Amniotic epithelial cell (primary cell): Measurements from ENCODE around the gene HGD.
A peak's percentile ranks its signal among the peaks of the same experiment; 100 is the strongest.

Experiments
- DNase-seq: peaks from one replicate; pipeline ENCODE4 v3.0.0-alpha.2; 2010; ENCODE audit warnings: low read depth

Gene HGD, protein sequence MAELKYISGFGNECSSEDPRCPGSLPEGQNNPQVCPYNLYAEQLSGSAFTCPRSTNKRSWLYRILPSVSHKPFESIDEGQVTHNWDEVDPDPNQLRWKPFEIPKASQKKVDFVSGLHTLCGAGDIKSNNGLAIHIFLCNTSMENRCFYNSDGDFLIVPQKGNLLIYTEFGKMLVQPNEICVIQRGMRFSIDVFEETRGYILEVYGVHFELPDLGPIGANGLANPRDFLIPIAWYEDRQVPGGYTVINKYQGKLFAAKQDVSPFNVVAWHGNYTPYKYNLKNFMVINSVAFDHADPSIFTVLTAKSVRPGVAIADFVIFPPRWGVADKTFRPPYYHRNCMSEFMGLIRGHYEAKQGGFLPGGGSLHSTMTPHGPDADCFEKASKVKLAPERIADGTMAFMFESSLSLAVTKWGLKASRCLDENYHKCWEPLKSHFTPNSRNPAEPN

DNA sequence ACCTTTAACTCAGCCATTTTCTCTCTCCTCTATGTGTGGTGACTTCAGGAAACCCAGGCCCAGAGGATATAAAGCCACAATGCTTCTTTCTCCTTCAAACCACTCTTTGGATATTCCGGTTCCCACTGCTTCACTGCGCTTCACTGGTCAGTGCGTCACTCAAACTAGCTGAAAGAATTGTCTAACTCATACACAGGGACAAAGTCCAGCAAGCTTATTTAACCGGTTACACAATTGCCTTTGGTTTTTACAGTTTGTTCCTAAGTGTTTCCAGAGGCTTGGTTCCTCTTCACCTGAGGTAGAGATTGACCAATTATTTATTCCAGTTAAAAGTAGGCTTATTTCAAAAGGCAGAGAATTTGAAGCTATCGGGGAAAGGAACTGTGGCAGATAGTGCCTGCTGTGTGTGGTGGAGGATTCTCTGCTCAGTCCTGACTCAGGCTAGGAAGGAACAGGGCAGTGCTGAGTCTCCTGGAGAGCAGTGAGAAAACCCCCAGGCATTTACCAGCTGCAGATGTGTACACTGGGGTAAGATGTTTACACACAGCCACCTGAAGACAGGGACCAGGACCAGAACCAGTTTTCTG is at the start of gene HGD:
TSS of gene HGD (minus strand) at position 145 of the 587 bp plus-strand sequence. CDS start at position 17, 128 bp downstream.
- DNase-seq, result no peak

DNA sequence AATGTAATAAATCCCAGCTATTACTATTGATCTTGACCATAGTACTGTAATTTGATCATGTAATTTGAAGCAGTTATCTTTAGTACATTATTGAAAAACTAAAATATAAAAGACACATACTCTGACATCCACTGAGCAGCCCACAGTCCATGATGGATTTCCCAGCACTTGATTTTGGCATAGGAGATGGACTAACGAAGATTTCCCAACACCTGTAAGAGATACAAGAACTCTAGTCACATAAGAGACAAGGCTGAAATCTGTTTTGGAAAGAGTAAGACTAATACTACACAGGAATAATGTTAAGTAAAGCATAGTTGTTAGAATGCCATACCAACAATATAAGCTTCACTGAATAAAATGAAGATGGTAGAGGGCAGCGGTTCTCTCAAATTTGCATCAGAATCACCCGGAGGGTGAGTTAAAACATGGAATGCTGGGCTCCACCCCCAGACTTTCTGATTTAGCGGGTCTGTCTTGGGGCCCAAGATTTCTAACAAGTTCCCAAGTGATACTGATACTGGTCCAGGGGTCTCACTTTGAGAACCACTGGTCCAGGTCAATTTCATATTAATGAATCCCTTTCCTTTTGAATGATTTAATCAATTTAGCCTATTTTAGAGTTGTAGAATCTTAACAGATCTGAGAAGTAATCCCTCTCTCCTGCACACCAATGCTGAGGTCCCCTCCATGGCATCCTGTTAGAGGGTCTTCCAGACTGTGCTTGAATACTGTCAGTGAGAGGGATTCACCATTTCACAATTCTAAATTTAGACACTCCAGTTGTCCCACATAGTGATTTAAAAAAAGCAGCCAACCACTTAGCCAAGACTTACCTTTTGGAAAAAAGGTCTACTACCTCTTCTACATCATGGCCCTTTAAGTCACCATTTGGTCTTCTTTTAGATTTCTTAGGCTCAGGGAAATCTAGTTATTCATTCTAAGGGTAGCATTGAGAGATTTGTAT is 48.8 kb upstream of the HGD start:
- DNase-seq, result no peak

DNA sequence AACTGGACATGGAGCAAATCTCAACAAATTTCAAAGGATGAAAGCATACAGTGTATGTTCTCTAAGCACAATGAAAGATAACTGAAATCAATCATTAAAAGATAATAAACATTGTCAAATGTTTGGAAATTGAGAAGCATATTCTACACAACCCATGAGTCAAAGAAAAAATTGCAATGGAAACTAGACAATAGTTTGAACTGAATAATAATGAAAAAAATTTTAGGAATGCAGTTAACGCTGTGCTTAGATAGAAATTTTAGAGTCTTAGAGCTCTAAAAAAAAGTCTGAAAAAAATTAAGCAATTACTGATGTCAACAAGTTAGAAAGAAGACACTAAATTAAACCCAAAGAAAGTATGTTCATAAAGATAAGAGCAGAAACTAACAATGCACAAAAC is 44.8 kb upstream of the HGD start:
- peak; percentile 13 for DNase-seq

DNA sequence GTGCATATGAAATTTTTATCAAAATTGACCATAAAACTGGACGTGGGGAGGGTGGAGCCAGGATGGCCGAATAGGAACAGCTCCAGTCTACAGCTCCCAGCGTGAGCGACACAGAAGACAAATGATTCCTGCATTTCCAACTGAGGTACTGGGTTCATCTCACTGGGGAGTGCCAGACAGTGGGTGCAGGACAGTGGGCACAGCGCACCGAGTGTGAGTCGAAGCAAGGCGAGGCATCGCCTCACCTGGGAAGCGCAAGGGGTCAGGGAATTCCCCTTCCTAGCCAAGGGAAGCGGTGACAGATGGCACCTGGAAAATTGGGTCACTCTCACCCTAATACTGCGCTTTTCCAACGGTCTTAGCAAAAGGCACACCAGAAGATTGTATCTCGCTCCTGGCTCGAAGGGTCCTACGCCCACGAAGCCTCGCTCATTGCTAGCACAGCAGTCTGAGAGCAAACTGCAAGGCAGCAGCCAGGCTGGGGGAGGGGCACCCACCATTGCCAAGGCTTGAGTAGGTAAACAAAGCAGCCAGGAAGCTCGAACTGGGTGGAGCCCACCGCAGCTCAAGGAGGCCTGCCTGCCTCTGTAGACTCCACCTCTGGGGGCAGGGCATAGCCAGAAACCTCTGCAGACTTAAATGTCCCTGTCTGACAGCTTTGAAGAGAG is 37.3 kb upstream of the HGD start:
- peak; percentile 17 for DNase-seq

DNA sequence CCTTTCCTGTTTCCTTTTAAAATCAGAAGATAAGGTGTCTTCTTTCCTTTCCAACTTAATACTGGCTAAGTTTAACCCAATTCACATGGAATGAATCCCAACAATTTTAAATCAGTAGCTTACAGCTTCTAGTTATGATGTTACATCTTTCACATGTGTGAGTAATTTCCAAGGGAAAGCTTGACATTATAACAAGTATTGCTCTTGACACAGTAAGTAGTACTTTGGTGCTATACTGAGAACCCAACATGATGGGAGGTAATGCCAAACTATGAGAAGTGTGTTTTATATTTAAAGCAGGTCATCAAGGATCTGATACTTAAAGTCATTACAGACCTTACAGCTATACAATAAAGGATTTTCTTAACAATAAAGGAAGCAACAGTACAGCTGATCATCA is 31.2 kb upstream of the HGD start:
- no peak for DNase-seq

DNA sequence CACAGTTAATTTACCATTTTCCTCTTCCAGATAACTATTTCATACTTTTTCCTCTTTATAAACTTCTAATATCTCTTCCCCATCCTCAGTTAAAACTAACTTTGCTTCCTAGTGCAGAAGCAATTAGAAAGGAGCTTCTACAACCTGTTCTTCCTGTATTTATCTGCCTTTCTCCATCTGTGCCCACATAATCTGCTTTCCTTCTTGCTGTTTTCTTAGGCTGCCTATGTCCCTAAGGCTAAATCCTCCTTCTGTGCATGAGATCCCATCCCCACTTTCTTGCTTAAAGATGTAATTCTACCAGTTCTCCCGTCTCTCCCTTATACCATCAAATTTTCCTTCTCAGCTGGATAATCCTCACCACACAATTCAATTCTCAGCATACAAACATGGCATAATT is 28.3 kb upstream of the HGD start:
- DNase-seq, result no peak

DNA sequence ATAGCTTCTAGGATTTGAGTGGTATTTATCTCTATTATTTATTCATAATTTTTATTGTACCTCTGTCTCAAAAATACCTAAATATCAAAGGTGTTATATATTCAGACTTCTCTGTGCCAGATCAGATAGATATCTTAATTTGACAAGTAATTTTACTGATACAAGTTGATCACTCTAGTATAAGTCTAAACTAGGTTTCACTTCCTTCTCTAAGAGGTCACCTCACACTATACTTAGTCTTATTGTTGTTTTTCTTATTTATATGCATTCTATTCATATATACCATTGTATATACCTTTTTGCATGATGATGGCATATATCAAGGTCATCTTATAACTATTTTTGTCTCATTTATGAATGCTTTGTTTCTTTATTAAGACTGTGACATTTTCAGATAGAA is 26.4 kb upstream of the HGD start:
- DNase-seq, result no peak

DNA sequence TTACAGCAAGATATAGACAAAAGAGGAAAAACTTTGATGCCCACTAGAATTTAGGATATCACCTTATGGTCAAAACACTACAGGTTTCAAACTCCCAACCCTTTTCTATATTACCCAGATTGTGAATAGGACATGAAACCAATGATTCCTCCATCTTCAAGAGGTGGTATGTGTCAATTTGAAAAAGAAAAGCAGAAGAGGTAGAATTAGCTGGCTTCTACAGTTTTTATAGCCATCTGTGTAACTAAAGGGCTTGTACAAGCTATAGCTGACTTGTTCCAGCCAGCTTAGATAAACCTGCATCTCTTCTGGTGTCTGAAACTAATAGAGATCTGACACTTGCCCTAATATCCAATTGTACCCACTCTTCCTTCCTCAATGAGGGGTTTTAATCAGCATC is 24.9 kb upstream of the HGD start:
- DNase-seq, result no peak

DNA sequence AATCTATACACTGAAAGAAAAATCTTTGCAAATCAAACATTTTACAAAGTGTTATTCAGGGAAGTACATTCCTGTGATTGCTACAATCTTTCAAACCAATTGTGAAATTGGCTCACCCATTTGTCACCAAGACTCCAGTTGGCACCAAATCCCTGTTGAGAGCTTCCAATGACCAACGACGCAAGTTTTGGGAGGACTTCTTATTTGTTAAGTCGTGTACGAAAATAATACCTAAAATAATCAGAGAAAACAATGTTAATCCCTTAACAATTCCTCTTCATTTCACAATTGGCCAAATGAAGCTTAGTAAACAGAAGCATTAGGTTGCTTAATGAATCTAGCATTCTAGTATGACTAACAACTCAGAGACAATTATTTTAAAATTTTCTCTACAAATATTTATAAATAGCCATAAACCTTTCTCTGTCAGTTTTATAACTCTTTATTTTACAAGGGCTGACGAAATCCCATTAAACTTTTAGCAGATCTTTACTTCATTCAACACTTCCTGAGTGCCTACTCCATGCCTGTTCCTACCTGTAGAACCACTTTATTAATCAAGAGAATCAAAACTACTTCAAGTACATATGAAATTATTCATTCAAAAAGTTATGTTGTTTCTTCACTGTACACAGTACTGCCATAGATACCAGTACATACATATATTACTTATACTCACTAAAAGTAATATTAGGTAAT is 24.0 kb upstream of the HGD start:
- DNase-seq, result peak; percentile 59

DNA sequence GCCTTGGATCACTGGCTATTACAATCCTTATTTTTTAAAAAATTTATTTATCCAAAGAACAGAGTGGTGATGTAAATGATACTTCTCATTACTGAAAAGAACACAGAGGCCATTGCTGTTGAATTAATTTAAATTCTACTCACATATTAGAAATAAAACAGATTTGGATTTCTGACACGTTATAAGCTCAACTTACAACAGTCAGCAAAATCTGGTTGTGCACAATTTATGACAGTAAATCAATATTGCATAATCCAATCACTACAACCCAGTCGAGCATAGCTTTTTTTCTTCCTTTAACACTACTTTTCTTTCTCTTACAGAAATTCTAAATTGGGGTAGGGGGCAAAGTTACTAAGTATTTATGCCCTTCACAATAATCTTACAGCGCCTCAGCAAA is 17.3 kb upstream of the HGD start:
- no peak for DNase-seq

DNA sequence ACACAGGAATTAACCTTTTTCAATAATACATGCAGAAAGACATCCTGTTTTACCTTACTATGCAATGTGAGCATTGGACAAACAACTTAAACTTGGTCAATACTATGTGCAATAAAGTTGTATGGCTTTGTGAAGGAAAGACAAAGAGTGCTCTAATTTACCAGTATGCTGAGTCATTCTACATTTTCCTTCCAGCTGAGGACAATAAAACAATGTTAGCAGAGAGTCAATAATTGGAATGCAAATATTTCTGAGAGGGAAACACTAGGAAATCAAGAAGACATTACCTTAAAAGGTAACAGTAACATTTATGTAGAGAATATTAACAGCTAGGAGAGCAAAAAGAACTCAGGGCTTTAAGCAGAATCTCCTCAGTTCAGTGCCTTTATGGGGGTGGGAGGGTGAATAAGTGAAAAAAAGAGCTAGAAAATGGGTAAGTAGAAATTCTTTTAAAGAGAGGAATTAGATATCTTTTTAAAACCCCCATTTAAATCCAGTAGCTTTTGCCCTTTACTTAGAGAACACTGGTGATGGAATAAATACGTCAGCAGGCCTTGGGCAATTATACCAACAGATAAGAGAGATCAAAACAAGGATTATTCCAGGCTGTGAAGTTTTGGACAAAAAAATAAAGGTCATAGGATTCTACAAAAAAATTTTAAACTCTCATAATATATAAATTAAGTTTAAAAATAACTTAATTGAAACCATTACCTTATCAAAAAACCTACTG is 11.6 kb upstream of the HGD start:
- peak; percentile 74 for DNase-seq

DNA sequence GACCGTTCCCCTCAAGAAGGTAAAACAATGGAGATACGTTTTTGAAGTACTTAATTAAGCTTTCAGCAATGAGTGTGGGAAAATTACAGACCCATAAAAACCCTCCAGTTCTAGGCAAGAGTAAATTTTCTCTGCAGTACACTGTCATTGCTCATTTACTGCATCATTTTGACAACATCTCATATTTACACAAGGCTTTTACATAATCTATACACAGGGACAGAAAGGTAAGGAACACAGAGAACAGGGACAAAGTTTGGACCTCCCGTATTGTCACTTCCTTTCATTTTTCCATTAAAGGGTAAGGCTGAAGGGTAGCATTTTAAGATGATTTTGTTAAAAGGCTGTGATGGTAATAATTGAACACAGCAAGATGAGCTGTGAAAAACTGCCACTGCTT is 7.4 kb upstream of the HGD start:
- DNase-seq, result no peak

DNA sequence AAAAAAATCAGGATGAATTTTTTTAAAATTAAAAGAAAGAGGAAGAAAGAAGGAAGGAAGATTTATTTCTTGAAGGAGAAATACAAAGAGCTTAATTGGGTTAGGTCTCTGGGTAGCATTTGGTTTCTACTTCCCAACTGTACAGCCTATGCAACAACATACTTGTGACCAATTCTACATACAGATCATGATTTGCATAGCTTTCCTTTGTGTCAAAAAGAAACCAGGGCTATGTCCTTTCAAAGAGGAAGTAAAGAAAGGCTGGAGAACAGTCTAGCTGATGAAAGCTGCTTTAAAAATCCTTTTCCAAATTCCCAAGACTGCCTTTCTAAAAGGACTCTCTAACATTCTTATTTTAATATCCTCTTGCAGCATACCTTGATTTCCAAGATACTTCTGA is 6.1 kb upstream of the HGD start:
- peak; percentile 49 for DNase-seq

DNA sequence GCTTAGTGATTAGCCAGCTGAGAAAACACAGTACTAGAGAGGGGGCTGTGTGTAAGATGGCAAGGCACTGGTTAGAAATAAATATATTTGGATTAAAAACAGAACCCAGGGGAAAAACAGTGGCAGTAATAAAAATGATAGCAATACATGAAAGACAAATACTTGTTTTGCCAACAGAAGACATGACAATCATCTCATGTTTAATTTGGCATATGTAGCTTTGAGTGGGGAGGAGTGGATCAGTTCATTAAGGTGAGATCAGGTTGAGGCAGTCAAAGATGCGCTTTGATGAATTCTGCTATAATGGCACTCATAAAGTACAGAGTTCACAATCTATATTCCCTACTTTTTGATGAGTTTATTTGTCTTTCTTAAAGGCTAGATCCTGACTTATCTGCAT is 3.4 kb upstream of the HGD start:
- no peak for DNase-seq

DNA sequence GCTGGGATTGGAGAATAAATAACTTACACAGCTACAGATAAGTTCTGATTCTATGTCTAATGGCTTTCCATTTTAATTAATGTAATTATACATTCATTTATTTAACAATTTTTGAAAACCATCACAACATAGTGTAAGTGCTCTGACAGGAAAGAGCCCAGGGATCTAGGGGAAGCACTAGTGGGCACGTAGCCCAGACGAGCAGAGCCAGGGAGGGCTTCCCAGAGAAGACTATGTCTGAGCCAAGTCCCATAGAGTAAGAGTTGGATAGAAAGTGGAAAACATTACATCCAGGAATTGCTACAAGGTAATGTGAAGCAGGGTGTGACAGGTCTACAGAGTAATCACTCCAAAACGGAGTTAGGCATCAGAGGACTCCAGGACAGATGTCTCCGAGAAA is 2.9 kb upstream of the HGD start:
- DNase-seq, result no peak

DNA sequence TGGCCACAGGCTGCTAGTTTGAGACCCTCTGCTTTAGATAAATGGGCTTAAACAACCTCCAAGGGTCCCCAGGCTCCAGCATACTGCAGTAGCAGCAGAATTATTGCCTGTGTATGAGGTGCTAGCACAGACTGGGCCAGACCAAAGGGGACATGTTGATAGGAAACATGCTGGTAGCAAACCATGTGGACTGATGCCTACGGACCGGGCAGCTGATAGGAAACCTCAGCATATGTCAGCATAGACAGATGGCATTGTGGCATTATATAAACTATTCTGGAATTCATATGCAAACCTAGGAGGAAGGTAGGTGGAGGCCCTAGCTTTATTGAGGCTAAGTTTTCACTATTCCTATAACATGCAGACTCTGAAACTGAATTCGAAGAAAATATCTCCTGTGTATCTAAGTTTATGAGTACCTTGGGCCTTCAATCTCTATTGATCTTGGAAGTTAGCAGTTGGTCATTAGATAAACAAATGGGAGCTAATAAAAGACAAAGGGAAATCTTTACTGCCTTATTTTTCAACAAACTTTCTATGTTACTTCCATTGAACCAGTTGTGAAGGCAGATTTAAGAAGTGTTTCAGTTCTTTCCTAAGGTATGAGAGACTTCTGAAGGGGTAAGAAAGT is 1.7 kb upstream of the HGD start:
- no peak for DNase-seq

DNA sequence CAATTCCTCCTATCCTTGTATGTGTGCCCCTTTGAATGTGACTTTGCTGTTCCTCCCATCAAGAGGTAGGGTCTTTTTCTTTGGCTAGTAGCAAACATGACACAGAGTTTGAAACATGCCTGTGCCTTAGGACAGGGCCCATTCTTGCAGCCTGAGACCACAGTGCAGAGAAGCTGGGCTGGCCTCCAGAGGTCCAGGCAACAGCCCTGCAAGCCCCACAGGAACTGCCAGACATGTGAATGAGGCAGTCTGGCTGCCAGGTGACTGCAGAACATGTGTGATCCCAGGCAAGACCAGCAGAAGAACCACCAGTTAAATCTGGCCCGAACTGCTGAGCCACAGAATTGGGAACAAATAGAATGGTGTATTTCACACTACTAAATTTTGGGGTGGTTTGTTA is 1.2 kb upstream of the HGD start:
- no peak for DNase-seq

DNA sequence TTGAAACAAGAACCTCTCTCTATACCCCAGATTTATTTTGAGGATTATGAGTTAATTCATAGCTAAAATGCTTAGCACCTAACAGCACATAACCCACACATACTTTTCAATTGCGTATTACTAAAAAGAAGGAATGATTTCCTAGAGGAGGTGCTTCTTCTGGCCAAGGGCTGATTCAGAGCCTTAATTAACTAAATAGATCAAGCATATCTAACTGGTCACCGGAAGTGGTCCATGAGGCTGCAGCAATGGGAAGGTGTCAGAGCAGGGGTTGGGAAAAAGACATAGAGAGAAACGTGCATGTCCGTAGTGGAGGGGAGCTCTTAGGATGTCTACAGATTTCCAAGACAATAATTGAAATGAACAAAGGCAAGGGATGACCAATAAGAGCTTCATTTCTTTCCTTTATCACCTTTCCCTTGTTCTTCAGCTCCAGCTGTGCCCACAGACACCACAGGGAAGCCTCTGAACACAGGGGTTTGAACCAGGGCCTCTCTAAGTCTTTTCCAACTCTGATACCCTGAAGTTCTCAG is 467 bp downstream of the HGD start:
- no peak for DNase-seq

DNA sequence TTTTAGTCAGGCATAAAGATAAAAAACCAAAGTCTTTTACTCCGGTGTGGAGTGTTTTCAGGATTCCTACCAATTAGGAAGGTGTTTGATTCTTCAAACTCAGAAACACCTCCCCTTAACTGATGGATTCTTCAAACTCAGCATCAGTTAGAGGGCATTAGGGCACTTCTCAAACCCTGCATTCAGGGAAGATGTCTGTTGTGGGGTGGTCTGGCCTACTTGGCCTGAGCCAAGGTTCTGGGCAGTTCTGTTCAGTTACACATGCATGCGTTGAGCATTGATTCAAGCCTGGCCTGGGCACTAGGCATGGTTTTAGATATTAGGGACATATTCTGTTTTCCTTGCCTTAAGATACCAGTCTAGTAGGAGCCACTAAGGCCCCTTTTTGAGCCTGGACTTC is 1.0 kb downstream of the HGD start:
- no peak for DNase-seq
